A673 (cell line): ENCODE data around the gene HEYL. TPM values are rescaled to one million over a fixed set of nuclear protein-coding genes. Genes with fewer than 3 reads are reported as not detected.

Experiments used
- BruUV-seq: library from RNA; stranded (reverse); fragments of 400-500 nt; replicated peaks from 2 replicates; lab custom pipeline; 2021; lab: Mats Ljungman, UMichigan
- CTCF ChIA-PET: fragments of 300-600 bp; sonication (Branson Sonifier 250); formaldehyde crosslinking; loops from one replicate; lab custom pipeline; 2022; ENCODE audit warnings: antibody characterized with exemption; lab: Charles Lee
- POLR2A ChIA-PET: fragments of 300-600 bp; sonication (Branson Sonifier 250); formaldehyde crosslinking; loops from one replicate; lab custom pipeline; 2022; ENCODE audit warnings: antibody characterized with exemption; ENCODE audit not compliant: low non-redundant PET; lab: Charles Lee
- DNase-seq: peaks from one replicate; pipeline ENCODE4 v3.0.0-alpha.2; 2015; ENCODE audit warnings: low spot score
- H3K27ac ChIP-seq: fragments of 200-600 bp; sonication (generic); 2 replicates; pipeline ENCODE4 v1.5.1; 2016; ENCODE audit warnings: mixed run types, low read depth, mild to moderate bottlenecking, mixed read lengths, antibody characterized with exemption, low read length; ENCODE audit not compliant: poor library complexity, severe bottlenecking
- H3K27me3 ChIP-seq: fragments of 200-600 bp; sonication (generic); replicated peaks from 2 replicates; pipeline ENCODE4 v1.6.1; 2017; ENCODE audit warnings: mixed run types, low read depth, mild to moderate bottlenecking, mixed read lengths, antibody characterized with exemption, low read length; ENCODE audit not compliant: insufficient read depth, poor library complexity
- H3K36me3 ChIP-seq: fragments of 200-600 bp; sonication (generic); 2 replicates; pipeline ENCODE4 v1.6.1; 2016; ENCODE audit warnings: mixed run types, mild to moderate bottlenecking, mixed read lengths, antibody characterized with exemption, low read length; ENCODE audit not compliant: insufficient read depth, poor library complexity, severe bottlenecking
- H3K4me1 ChIP-seq: fragments of 200-600 bp; sonication (generic); 2 replicates; pipeline ENCODE4 v1.6.1; 2017; ENCODE audit warnings: mixed run types, mild to moderate bottlenecking, mixed read lengths, antibody characterized with exemption, low read length; ENCODE audit not compliant: insufficient read depth, poor library complexity, severe bottlenecking
- H3K4me3 ChIP-seq: fragments of 200-600 bp; sonication (generic); 2 replicates; pipeline ENCODE4 v1.5.1; 2016; ENCODE audit warnings: low read depth, mixed run types, mild to moderate bottlenecking, mixed read lengths, low read length; ENCODE audit not compliant: poor library complexity, severe bottlenecking
- H3K9me3 ChIP-seq: fragments of 200-600 bp; sonication (generic); 2 replicates; pipeline ENCODE4 v1.6.1; 2016; ENCODE audit warnings: mixed run types, low read depth, mild to moderate bottlenecking, mixed read lengths, antibody characterized with exemption, low read length; ENCODE audit not compliant: poor library complexity, severe bottlenecking
- EZH2 ChIP-seq: fragments of 200-600 bp; sonication (generic); IDR thresholded peaks from 2 replicates; pipeline ENCODE4 v1.6.1; 2017; ENCODE audit warnings: borderline replicate concordance, low read depth, mild to moderate bottlenecking, mixed read lengths, antibody characterized with exemption, low read length; ENCODE audit not compliant: poor library complexity, severe bottlenecking
- intact Hi-C: fragments of 100-400 bp; cut with micrococcal nuclease; formaldehyde crosslinking; loops from one replicate; pipeline ENCODE4 v1.10.0; 2022; ENCODE audit not compliant: unreplicated experiment
- total RNA-seq: library from RNA; stranded (reverse); gene quantifications from 2 replicates; pipeline ENCODE4 v1.2.3, GENCODE V29; 2021
- TF ChIP-seq, protein P1 (sequence below): fragments of 300-800, 200-600 bp; sonication (generic); conservative IDR thresholded peaks from 2 replicates; pipeline ENCODE4 v1.5.1; 2017; ENCODE audit warnings: low read depth, mild to moderate bottlenecking, antibody characterized with exemption, low read length, moderate library complexity, mixed read lengths

Gene HEYL
- total RNA-seq, 1 experiment from 2014 or later, result 0.77 TPM

DNA sequence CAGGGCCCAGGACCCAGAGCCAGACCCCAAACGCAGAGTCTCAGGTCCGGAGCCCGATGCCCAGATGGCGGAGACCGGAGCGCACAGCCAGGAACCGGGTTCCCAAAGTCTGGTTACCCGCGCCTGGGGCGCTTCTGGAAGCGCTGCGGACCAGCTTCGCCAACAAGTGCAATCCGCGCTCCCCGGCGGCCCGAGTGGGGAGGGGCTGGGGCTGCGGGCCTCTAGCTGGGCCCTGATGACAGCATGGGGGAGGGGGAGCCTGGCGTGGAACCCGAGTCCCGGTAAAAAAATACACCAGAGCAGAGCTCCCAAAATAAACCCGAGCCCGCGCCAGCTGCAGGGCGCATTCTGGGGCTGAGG is 32.0 kb upstream of the HEYL start:
- H3K4me1 ChIP-seq, result no peaks in the 10 kb centered on the region
- H3K36me3 ChIP-seq, result no peaks in the 10 kb centered on the region
- BruUV-seq, result no TSS peak
- H3K9me3 ChIP-seq, result no peaks in the 10 kb centered on the region
- TF ChIP-seq, protein P1, sequence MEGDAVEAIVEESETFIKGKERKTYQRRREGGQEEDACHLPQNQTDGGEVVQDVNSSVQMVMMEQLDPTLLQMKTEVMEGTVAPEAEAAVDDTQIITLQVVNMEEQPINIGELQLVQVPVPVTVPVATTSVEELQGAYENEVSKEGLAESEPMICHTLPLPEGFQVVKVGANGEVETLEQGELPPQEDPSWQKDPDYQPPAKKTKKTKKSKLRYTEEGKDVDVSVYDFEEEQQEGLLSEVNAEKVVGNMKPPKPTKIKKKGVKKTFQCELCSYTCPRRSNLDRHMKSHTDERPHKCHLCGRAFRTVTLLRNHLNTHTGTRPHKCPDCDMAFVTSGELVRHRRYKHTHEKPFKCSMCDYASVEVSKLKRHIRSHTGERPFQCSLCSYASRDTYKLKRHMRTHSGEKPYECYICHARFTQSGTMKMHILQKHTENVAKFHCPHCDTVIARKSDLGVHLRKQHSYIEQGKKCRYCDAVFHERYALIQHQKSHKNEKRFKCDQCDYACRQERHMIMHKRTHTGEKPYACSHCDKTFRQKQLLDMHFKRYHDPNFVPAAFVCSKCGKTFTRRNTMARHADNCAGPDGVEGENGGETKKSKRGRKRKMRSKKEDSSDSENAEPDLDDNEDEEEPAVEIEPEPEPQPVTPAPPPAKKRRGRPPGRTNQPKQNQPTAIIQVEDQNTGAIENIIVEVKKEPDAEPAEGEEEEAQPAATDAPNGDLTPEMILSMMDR, result no peak
- peak; percentile 47 for TF ChIP-seq EZH2
- peaks cover 45% of the 10 kb centered on the region for H3K27me3 ChIP-seq
- no peak for DNase-seq
- peak overlapping the region; percentile 43 for H3K4me3 ChIP-seq
- intact Hi-C loops, result no loop called here
- ChIA-PET CTCF (interaction anchor here (1.5 to 1.9 kb wide), 2 partner anchors 14 to 49 kb away, joined by 4 to 9 read pairs; no protein-coding TSS in a partner anchor), POLR2A (no interaction called here)
- no peak overlapping the region for H3K27ac ChIP-seq

GRCh38 chr1:39670689-39671088 is 31.2 kb upstream of the HEYL start:
- no peak for DNase-seq
- no peak overlapping the region for H3K27ac ChIP-seq
- no peak overlapping the region for H3K4me3 ChIP-seq
- ChIA-PET POLR2A (no interaction called here), CTCF (interaction anchor here (1.5 to 1.9 kb wide), 2 partner anchors 13 to 50 kb away, joined by 4 to 9 read pairs; no protein-coding TSS in a partner anchor)
- no peaks in the 10 kb centered on the region for H3K9me3 ChIP-seq
- intact Hi-C loops, result no loop called here
- no peaks in the 10 kb centered on the region for H3K4me1 ChIP-seq
- no TSS peak for BruUV-seq
- no peak for TF ChIP-seq EZH2
- TF ChIP-seq, protein P1, result no peak
- peaks cover 45% of the 10 kb centered on the region for H3K27me3 ChIP-seq
- H3K36me3 ChIP-seq, result no peaks in the 10 kb centered on the region

DNA sequence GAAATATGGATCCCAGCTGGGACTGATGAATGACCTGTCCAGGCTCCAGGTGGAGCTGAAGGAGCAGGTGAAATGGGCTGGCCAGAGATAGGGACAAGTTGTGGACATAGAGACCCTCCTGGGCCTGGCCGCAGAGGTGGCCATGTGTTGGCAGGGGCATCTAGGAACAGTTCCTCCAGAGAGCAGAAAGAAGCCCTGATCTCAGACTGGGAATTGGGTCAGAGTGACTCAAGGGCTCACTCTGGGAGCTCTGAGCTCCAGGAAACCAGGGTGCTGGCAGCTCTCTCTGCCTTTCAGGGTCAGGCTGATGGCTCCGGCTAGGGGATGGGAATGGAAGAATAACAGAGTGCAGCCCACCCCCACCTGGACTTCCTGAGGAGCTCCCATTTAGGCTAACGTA is 29.5 kb upstream of the HEYL start:
- intact Hi-C loops, result no loop called here
- Histone ChIP-seq H3K4me3 (no peak overlapping the region), H3K4me1 (no peaks in the 10 kb centered on the region), H3K27ac (no peak overlapping the region), H3K27me3 (peaks cover 41% of the 10 kb centered on the region), H3K36me3 (no peaks in the 10 kb centered on the region), H3K9me3 (no peaks in the 10 kb centered on the region)
- ChIA-PET POLR2A (no interaction called here), CTCF (interaction anchor here (0.6 to 1.3 kb wide), 3 partner anchors 11 to 62 kb away, joined by 3 to 5 read pairs (median 5); no protein-coding TSS in a partner anchor)
- TF ChIP-seq EZH2, result no peak
- TF ChIP-seq, protein P1, result no peak
- DNase-seq, result no peak
- BruUV-seq, result no TSS peak
